K562 (cell line): ENCODE data around the gene FBXO44. TPM values are rescaled to one million over a fixed set of nuclear protein-coding genes. Genes with fewer than 3 reads are reported as not detected.

Source experiments
- ATAC-seq: fragments of 200-7000 bp; cut with Tn5 transposase; 3 replicates; pipeline ENCODE4 v1.9.1; 2020; ENCODE audit warnings: moderate library complexity
- BruUV-seq: library from RNA; stranded (reverse); fragments of 400-500 nt; replicated peaks from 2 replicates; lab custom pipeline; 2021; lab: Mats Ljungman, UMichigan
- CTCF ChIA-PET: fragments of 300-600 bp; formaldehyde crosslinking; extraction: SDS; loops from one replicate; lab custom pipeline; 2021; ENCODE audit warnings: low intra/inter-chr PET ratio; lab: Yijun Ruan, JAX
- POLR2A ChIA-PET: fragments of 300-600, 350-650 bp; sonication (Branson Sonifier 250); formaldehyde crosslinking; extraction: SDS; loops from one replicate; lab custom pipeline; 2021; ENCODE audit warnings: antibody characterized with exemption, inconsistent platforms; lab: Yijun Ruan, JAX
- DNase-seq, 4 experiments: peaks; one replicate each; pipeline versions ENCODE4 v3.0.0 to v3.0.0-alpha.2; 2011 to 2018; ENCODE audit warnings: low spot score in 3 of 4, mixed read lengths in 3 of 4; ENCODE audit errors: extremely low read depth in 1 of 4
- FAIRE-seq: peaks from 2 replicates; lab custom pipeline; 2011; peaks lifted over from hg19 to GRCh38; lab: Jason Lieb, UNC
- H2AFZ ChIP-seq: 2 replicates; pipeline ENCODE4 v1.6.0; 2011; ENCODE audit warnings: low read depth, low read length, control low read depth, inconsistent platforms
- H3K27ac ChIP-seq: fragments of 200-600 bp; 3 replicates; pipeline ENCODE4 v1.8.0; 2011; ENCODE audit warnings: low read depth, mild to moderate bottlenecking, control low read depth, inconsistent platforms, low read length, moderate library complexity, mixed read lengths; ENCODE audit errors: extremely low read depth
- H3K27me3 ChIP-seq, 2 experiments: fragments of 300-600 bp in 1 of 2; 2 replicates in 1 of 2; 3 replicates in 1 of 2; pipeline versions ENCODE4 v1.6.0 to v1.8.0; 2011; ENCODE audit warnings: inconsistent platforms in 2 of 2, low read length in 2 of 2, mild to moderate bottlenecking in 1 of 2, mixed read lengths in 1 of 2, moderate library complexity in 1 of 2; ENCODE audit not compliant: control insufficient read depth in 2 of 2, insufficient read depth in 2 of 2
- H3K36me3 ChIP-seq: fragments of 300-600 bp; 3 replicates; pipeline ENCODE4 v1.8.0; 2011; ENCODE audit warnings: mild to moderate bottlenecking, low read length, inconsistent platforms; ENCODE audit not compliant: control insufficient read depth, insufficient read depth
- H3K4me1 ChIP-seq, 2 experiments: fragments of 200-600 bp in 1 of 2; replicated peaks in 1 of 2; 2 replicates in 1 of 2; 3 replicates in 1 of 2; pipeline versions ENCODE4 v1.5.1 to v1.8.0; 2011; ENCODE audit warnings: inconsistent platforms in 2 of 2, low read length in 2 of 2, mild to moderate bottlenecking in 1 of 2, mixed read lengths in 1 of 2, moderate library complexity in 1 of 2; ENCODE audit not compliant: control insufficient read depth in 2 of 2, insufficient read depth in 2 of 2
- H3K4me2 ChIP-seq: 2 replicates; pipeline ENCODE4 v1.6.1; 2011; ENCODE audit warnings: low read length, control low read depth, inconsistent platforms, mixed read lengths; ENCODE audit not compliant: insufficient read depth
- H3K4me3 ChIP-seq: fragments of 200-600 bp; sonication (generic), shearing (Covaris generic); 2 replicates; pipeline ENCODE4 v1.5.1; 2016; ENCODE audit warnings: control low read depth, inconsistent platforms
- H3K79me2 ChIP-seq: fragments of 200-600 bp; 3 replicates; pipeline ENCODE4 v1.8.0; 2011; ENCODE audit warnings: low read length, inconsistent platforms; ENCODE audit not compliant: control insufficient read depth, insufficient read depth
- H3K9ac ChIP-seq, 2 experiments: 2 replicates each; pipeline versions ENCODE4 v1.6.0 to v1.6.1; 2011; ENCODE audit warnings: low read depth in 2 of 2, low read length in 2 of 2, control low read depth in 1 of 2, inconsistent platforms in 1 of 2, mild to moderate bottlenecking in 1 of 2, mixed read lengths in 1 of 2; ENCODE audit not compliant: insufficient read depth in 1 of 2
- H3K9me1 ChIP-seq: one replicate; pipeline ENCODE4 v1.6.0; 2011; ENCODE audit warnings: inconsistent platforms, mild to moderate bottlenecking, low read length, moderate library complexity; ENCODE audit not compliant: control insufficient read depth, insufficient read depth
- H3K9me3 ChIP-seq: replicated peaks from 2 replicates; pipeline ENCODE4 v1.5.1; 2011; ENCODE audit warnings: low read depth, low read length, inconsistent platforms; ENCODE audit not compliant: control insufficient read depth, insufficient read depth
- H4K20me1 ChIP-seq: replicated peaks from 2 replicates; pipeline ENCODE4 v1.6.1; 2011; ENCODE audit warnings: low read length, inconsistent platforms, mixed read lengths; ENCODE audit not compliant: control insufficient read depth, insufficient read depth
- ARHGAP35 ChIP-seq: fragments of 450-650 bp; IDR thresholded peaks from 2 replicates; pipeline ENCODE4 v1.6.1; 2018; ENCODE audit not compliant: partially characterized antibody
- CBX2 ChIP-seq: fragments of 200-600 bp; sonication (generic); IDR thresholded peaks from one replicate; pipeline ENCODE4 v1.6.1; 2012; ENCODE audit warnings: mild to moderate bottlenecking, low read length, inconsistent platforms; ENCODE audit not compliant: insufficient read depth, poor library complexity, severe bottlenecking
- FOXM1 ChIP-seq, 2 experiments: fragments of 450-650 bp in 1 of 2; sonication (generic) in 1 of 2; formaldehyde crosslinking in 1 of 2; IDR thresholded peaks; 2 replicates each; pipeline versions ENCODE4 v1.6.1 to v1.9.0; 2017 to 2022; ENCODE audit warnings: low read depth in 2 of 2, mild to moderate bottlenecking in 2 of 2, missing genetic modification reagents in 1 of 2, moderate library complexity in 1 of 2
- HEY1 ChIP-seq: fragments of 250-450 bp; sonication (Bioruptor Pico); IDR thresholded peaks from 2 replicates; pipeline ENCODE4 v1.5.0; 2020; ENCODE audit warnings: mild to moderate bottlenecking, moderate library complexity, borderline replicate concordance
- MLLT1 ChIP-seq, 2 experiments: fragments of 450-650 bp; IDR thresholded peaks; 2 replicates each; pipeline ENCODE4 v1.6.1; 2016
- MYC ChIP-seq, 2 experiments: fragments of 250-450 bp in 1 of 2; sonication (Bioruptor Pico) in 1 of 2; IDR thresholded peaks; 2 replicates each; pipeline versions ENCODE4 v1.5.1 to v1.6.1; 2012 to 2021; ENCODE audit warnings: low read depth in 2 of 2, borderline replicate concordance in 1 of 2, improper control_type of control experiment in 1 of 2, low read length in 1 of 2, mild to moderate bottlenecking in 1 of 2, moderate library complexity in 1 of 2
- NCOA2 ChIP-seq, 2 experiments: fragments of 450-650 bp; IDR thresholded peaks; 2 replicates each; pipeline ENCODE4 v1.6.1; 2018; ENCODE audit warnings: mild to moderate bottlenecking in 2 of 2, moderate library complexity in 1 of 2; ENCODE audit not compliant: partially characterized antibody in 2 of 2
- RBM34 ChIP-seq: fragments of 200-400 bp; formaldehyde crosslinking; IDR thresholded peaks from 2 replicates; pipeline ENCODE4 v1.6.1; 2018; ENCODE audit warnings: low read length, borderline replicate concordance; ENCODE audit not compliant: insufficient read depth
- ZKSCAN1 ChIP-seq: fragments of 150-350 bp; IDR thresholded peaks from 2 replicates; pipeline ENCODE4 v1.6.1; 2016; ENCODE audit warnings: low read depth, low read length
- ZNF324 ChIP-seq: fragments of 250-450 bp; sonication (Bioruptor Pico); IDR thresholded peaks from 2 replicates; pipeline ENCODE4 v1.4.0; 2020; ENCODE audit warnings: mild to moderate bottlenecking
- ZNF77 ChIP-seq: fragments of 250-450 bp; sonication (Bioruptor Pico); IDR thresholded peaks from 2 replicates; pipeline ENCODE4 v1.5.0; 2020
- ZZZ3 ChIP-seq: fragments of 450-650 bp; IDR thresholded peaks from 2 replicates; pipeline ENCODE4 v1.6.1; 2016; ENCODE audit warnings: antibody characterized with exemption, mild to moderate bottlenecking, moderate library complexity
- WGBS: fragments of 100-300 bp; shearing (Covaris generic); methylation state at CpG from one replicate; pipeline ENCODE4 v1.1.6; 2016; ENCODE audit warnings: low coverage, mixed read lengths; ENCODE audit not compliant: insufficient coverage; ENCODE audit errors: missing lambda C conversion rate; 5-methylcytosine and 5-hydroxymethylcytosine counted together
- in situ Hi-C: fragments of 300-500 bp; cut with MboI; formaldehyde crosslinking; loops from 4 replicates; pipeline ENCODE4 v1.15.0; 2018; ENCODE audit warnings: inconsistent platforms, mixed read lengths
- intact Hi-C: fragments of 100-400 bp; cut with micrococcal nuclease; formaldehyde crosslinking; loops from 2 replicates; pipeline ENCODE4 v1.14.2; 2022
- polyA plus RNA-seq, 8 experiments: library from polyadenylated mRNA; depleted of rRNA in 4 of 8; stranded (reverse) in 5 of 8; unstranded in 3 of 8; fragments of >200 nt; fragmentation: Nextera tagmentation in 2 of 8; fragmentation: Illumina TruSeq in 1 of 8; extraction: Ambion mirVana in 2 of 8; extraction: Trizol in 1 of 8; gene quantifications; 2 replicates each; pipeline versions ENCODE4 v1.2.1 to v1.2.3, GENCODE V29; 2011 to 2014; ENCODE audit warnings: inconsistent platforms in 1 of 8, missing spikeins in 1 of 8
- total RNA-seq, 7 experiments: library from RNA; depleted of rRNA in 6 of 7; stranded (reverse); fragments of >200 nt in 6 of 7; fragmentation: Illumina TruSeq in 2 of 7; extraction: Trizol in 2 of 7; gene quantifications; 2 replicates each; pipeline versions ENCODE4 v1.2.1 to v1.2.3, GENCODE V29; 2011 to 2021; ENCODE audit warnings: low replicate concordance in 1 of 7

FBXO44 gene
- total and polyA plus RNA-seq, 9 of the 15 experiments (the other 6 are each of a cell fraction or from before 2014, with no cell fraction given): 0.69 to 20.9 (median 6.7) TPM

GRCh38 chr1:11693917-11694316 lies 39.2 kb downstream of the FBXO44 start:
- no TSS peak for BruUV-seq
- peak overlapping the region; percentile 10 to 76; a peak in 2 of 4 replicates for H3K9ac ChIP-seq
- no peaks in the 10 kb centered on the region for H3K9me1 ChIP-seq
- peak in 1 of 4 experiments; percentile 59 for DNase-seq
- H3K4me3 ChIP-seq: no peak overlapping the region
- H3K27ac ChIP-seq: no peak overlapping the region
- WGBS: 18% methylated on average over 5 of the region's 5 CpGs
- H4K20me1 ChIP-seq: no peaks in the 10 kb centered on the region
- H3K27me3 ChIP-seq: no peaks in the 10 kb centered on the region
- no peaks in the 10 kb centered on the region for H3K79me2 ChIP-seq
- no peaks in the 10 kb centered on the region for H3K9me3 ChIP-seq
- H2AFZ ChIP-seq: peak overlapping the region; percentile 78
- peak; percentile 11 for FAIRE-seq
- in situ Hi-C loops: no loop called here
- POLR2A ChIA-PET: interaction anchor here (0.7 to 2.2 kb wide), 9 partner anchors 8 to 649 kb away, joined by 3 to 13 read pairs (median 4); no protein-coding TSS in a partner anchor
- CTCF ChIA-PET: no interaction called here
- H3K4me2 ChIP-seq: no peak overlapping the region; the same call in 1 of the 2 replicates
- intact Hi-C loops: loop anchor here (1.0 kb wide), 1 partner anchor 13 kb away; no protein-coding TSS in a partner anchor
- TF ChIP-seq RBM34: no peak
- TF ChIP-seq ZKSCAN1: 0 out of 2 replicates have a peak, but pooled peaks have one; percentile 15
- TF ChIP-seq MYC (IDR thresholded peaks at IDR 0.05; ENCODE audit: low read depth, low read length): no peak
- no peak for TF ChIP-seq MYC (CRISPR knock-in tag; IDR thresholded peaks at IDR 0.05; ENCODE audit: borderline replicate concordance, low read depth)
- TF ChIP-seq ZNF324 (CRISPR knock-in tag): no peak
- H3K36me3 ChIP-seq: no peaks in the 10 kb centered on the region
- peak; percentile 20 for ATAC-seq
- peaks cover 46 to 64% of the 10 kb centered on the region in 2 experiments for H3K4me1 ChIP-seq

DNA sequence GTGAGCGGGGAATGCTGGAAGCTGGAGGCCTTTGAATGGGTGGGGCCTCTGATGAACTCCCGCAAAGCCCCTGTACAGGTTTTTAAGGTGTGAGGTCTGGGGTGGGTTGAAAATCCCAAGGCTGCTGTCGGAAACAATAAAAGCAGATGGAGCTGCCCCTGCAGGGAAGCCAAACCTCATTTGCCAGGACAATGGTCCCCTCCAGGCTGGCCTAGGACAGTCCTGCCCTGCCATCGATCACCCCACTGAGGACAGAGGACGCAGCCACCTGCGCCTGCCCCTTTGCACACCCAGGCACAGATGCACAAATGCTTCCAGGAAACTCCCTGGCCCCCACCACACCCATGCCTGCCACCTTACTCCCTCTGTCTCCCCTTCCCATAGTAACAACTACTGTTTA lies 41.2 kb downstream of the FBXO44 start:
- no peaks in the 10 kb centered on the region for H3K36me3 ChIP-seq
- BruUV-seq: no TSS peak
- no peak overlapping the region for H3K27ac ChIP-seq
- no peaks in the 10 kb centered on the region for H3K9me1 ChIP-seq
- peaks cover 42 to 61% of the 10 kb centered on the region in 2 experiments for H3K4me1 ChIP-seq
- no peaks in the 10 kb centered on the region for H3K27me3 ChIP-seq
- TF ChIP-seq CBX2 (no peak), NCOA2 (IDR thresholded peaks at IDR 0.05; ENCODE audit: partially characterized antibody in 2 of 2) (no peak), ZZZ3 (no peak), FOXM1 (IDR thresholded peaks at IDR 0.05; ENCODE audit: low read depth) (no peak), FOXM1 (CRISPR knock-in tag; IDR thresholded peaks at IDR 0.05; ENCODE audit: low read depth) (no peak), HEY1 (CRISPR knock-in tag) (no peak), MLLT1 (IDR thresholded peaks at IDR 0.05) (no peak), ARHGAP35 (no peak), ZNF77 (CRISPR knock-in tag) (no peak)
- H4K20me1 ChIP-seq: no peaks in the 10 kb centered on the region
- no peak overlapping the region; a peak in 1 of 4 replicates for H3K9ac ChIP-seq
- ChIA-PET CTCF (no interaction called here), POLR2A (interaction anchor here (0.6 to 2.2 kb wide), 5 partner anchors 9 to 901 kb away, joined by 3 to 13 read pairs (median 4); no protein-coding TSS in a partner anchor)
- H2AFZ ChIP-seq: no peak overlapping the region
- H3K4me3 ChIP-seq: no peak overlapping the region
- no peak overlapping the region for H3K4me2 ChIP-seq
- no peaks in the 10 kb centered on the region for H3K79me2 ChIP-seq
- intact Hi-C loops: no loop called here
- DNase-seq: no peak
- in situ Hi-C loops: no loop called here
- no peak for FAIRE-seq
- 67% methylated on average over 6 of the region's 6 CpGs for WGBS
- no peak for ATAC-seq
- no peaks in the 10 kb centered on the region for H3K9me3 ChIP-seq
